NAMALWA (cell line): ENCODE measurements around the gene FGFR2.

ENCODE experiments used
- DNase-seq: peaks from one replicate; pipeline ENCODE4 v3.0.0-alpha.2; 2015; ENCODE audit warnings: low spot score

Gene FGFR2

DNA sequence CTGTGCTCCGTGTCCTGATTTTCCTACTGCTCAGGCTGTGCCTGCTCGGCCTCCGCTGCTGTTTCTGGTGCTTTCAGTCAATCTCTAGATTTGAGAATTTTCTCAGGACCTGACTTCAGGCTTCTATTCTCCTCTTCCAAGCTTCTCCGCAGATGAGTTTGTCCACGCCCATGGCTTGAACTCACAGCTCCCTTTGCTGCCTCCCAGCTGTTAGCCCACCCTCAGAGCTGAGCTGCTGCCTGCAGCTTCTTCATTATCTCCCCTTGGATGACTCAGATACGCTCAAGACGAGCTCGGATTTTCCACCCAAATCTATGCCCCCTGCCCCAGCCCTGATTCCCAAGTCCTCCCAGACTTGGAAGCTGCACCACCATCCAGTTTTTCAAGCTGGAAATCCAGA lies 104.7 kb downstream of the FGFR2 start:
- DNase-seq = no peak

DNA sequence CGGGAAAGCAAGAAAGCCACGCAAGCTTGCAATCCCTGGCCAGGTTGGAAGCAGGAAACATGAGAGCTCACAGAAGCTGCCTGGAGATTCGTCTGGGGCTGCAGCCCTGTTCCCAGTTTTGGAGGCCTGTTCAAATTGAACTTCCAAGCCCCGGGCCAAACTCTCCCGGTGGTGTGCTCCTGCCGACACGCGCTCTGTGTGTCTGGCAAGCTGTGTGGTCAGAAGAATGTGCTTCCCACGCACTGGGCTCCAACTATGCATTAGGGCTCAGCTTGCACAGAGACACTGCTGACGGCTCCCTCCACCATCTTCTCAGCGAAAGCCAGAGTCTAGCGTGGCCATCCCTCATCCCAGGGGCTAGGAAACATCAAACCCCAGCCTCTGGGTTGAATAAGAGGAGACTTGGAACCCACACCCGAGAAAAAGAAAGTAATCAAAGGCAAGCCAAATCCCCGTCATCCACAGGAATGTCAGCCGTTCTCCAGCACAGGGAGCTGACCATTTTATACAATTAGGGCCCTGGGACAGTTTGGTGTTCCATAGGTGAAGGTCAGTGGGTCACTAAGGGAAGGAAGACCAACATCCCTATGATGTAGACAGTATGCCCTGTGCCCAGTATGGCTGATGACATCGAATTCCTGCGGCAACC lies 107.2 kb downstream of the FGFR2 start:
- DNase-seq = no peak

DNA sequence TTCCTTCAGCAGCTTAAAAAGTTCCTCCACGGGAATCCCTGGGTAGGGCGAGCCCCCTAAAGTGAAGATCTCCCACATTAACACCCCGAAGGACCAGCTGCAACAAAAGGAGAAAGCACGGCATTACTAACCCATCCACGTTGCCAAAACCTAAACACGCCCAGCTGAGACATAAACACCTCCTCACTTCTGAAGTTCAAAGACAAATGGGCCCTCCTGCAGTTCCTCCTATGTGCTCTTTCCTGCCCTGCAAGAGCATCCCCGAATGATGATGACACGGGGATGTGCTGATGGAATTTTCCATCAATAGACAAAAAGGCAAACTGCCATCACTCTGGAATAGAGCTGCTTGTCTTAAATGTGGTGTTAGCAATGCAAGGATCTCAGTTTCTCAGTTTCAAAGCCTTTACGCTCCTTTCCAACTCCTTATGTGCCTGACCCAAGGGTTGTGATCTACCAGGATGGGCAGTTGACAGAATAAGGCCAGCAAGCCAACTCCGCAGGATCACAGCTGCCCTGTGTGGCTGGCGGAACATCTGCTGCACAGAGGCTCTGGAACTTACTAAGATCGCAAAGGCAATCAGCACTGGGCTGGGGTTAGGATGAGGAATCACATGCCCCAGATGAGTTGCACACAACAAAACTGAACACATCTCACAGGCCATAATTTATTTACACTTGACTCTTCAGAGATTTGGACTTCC lies 112.7 kb downstream of the FGFR2 start:
- DNase-seq = no peak

DNA sequence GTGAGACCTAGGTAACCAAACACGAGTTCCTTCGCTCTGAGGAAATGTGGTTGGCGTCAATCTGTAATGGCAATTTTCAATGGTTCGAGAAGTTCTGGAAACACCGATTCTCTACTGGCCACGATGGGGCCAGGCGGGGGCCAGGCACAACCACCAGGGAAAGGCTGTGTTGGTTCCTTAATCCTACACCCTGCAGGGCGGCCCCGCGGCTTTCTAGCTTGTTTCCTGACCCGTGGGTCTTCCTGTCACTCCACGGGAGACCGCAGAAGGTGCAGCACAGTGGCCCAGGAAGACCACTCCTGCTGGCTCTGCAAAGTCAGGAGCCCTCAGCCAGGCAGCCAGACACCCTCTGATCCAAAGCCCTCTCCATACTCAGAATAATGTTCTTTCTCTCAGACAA lies 113.4 kb downstream of the FGFR2 start:
- DNase-seq = no peak

DNA sequence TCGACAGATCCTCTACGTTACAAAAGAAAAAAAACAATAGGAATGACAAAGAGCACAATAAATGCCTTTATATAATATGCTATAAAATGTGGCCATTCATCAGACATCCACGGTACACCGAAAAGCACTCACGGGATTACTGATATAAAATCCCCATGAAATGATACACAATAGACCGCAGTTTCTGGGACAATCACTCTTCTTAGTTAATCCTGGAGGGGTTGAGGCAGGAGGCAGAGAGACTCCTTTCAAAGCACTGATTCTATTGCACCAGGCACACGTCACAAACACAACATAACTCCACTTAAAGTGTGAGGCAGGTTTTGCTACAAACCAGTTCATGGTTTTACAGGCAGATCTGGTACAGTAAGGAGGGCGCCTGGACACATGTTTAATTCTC lies 113.8 kb downstream of the FGFR2 start:
- DNase-seq = no peak

DNA sequence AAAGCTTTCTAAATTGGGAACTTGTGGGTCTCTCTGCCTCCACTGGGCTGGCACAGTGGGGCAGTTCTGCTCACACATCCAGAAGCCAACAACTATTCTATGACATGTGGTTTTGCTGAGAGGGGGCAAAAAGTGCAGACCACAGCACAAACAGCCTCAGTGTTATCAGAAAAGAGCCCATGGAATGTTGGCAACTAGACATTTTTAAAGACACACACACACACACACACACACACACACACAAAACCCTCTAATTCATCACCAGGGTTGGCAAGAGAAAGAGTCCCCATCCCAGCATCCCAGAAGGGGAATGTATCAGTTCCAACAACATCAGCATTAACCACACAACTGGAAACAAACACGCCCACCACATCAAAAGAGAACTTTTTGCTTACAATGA lies 117.1 kb downstream of the FGFR2 start:
- no peak for DNase-seq

DNA sequence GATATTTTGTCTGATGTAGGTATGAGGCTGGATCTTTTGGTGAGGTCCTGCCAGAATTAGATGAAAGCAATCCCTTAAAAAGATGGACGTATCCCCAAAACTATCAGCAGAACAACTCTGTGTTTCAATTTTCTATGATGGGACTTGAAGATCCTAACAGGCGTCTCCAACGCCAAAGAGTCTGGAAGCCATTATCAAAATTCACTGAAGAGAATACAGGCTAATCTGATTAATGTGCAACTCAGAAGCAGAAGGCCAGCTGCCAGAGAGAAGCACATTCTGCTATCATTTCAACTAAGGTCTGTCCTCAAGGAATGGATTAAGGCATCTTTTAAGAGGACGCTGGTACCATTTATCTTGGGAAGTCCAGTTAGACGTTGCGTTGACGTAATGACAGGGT lies 119.7 kb downstream of the FGFR2 start:
- no peak for DNase-seq

DNA sequence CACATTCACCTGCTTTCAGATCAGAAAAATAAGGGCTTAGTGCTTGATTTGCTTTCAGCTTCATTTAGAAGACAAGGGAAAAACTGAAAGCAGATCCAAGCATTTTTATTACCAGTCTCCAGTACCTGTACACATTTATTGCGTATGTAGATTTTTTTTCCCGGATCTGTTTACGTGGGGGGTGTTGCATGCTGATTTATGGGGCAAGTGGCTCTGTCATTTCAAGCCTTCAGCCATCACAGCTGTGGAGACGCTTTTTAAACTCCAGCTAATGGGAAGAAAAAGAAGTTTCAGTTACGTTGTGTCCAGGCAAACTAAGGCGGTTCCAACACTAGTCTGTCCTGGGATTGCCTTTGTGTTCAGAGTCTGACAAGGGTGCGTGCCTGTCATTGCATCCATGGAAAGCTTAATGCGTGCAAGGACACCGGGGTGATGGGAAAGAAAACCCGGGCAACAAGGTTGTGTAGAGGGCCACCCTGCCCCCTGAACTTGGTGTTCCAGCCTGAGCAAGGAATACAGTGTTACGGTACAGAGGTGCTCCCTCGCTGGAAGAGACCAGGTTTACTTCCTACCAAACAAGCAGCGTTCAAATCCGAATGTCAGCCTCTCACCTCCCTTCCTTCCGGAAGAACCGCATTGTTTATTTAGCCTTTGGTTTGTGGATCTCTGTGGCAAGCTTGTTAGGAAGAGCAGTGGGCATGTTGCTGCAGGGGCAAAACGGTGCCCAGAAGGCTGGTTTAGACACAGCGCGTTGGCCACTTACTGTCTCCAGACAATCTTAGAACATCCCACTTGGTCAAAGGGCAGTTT lies 128.2 kb downstream of the FGFR2 start:
- no peak for DNase-seq

DNA sequence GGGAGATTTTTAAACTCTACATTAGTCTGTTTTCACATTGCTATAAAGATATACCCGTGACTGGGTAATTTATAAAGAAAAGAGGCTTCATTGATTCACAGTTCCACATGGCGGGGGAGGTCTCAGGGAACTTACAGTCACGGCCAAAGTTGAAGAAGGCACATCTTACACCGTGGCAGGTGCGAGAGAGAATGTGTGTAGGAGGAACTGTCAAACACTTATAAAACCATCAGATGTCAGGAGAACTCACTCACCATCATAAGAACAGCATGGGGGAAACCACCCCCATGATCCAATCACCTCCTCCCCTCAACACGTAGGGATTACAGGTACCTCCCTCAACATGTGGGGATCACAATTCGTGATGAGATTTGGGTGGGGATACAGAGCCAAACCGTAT lies 129.5 kb downstream of the FGFR2 start:
- DNase-seq = no peak

DNA sequence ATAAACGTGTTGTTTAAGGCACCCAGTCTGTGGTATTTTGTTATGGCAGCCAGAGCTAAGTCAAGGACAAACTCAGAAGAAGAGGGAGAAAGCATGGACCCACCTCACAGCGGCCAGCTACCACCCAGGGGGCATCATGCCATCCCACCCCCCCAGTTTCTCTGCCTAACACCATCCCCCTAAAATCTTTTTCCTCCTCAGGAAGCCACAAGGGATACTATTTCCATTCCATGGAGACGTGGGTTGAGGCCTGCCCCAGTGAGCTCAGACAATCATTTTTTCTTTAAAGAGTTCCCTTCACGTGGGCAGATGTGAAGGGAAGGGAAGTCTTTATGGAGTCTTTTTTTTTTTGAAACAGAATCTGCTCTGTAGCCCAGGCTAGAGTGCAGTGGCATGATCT lies 131.8 kb downstream of the FGFR2 start:
- no peak for DNase-seq

DNA sequence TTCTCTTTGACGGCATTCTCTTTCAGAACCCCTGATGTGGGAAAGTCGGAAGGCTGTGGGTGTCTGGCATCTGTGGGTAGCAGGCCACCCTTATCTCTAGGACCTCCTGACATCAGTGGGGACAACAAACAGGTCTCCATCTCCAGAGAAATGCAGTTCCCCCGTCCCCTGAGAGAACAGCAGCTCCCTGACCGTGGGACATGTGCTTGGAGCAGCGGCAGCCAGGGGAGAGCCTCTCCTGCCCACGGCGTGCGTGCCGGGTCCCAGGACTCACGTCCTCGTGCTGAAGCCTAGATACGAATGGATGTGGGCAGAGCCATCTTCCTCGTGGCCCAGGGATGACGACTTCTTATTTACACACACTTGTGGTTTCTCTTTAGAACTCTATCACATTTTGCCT lies 133.0 kb downstream of the FGFR2 start:
- no peak for DNase-seq

DNA sequence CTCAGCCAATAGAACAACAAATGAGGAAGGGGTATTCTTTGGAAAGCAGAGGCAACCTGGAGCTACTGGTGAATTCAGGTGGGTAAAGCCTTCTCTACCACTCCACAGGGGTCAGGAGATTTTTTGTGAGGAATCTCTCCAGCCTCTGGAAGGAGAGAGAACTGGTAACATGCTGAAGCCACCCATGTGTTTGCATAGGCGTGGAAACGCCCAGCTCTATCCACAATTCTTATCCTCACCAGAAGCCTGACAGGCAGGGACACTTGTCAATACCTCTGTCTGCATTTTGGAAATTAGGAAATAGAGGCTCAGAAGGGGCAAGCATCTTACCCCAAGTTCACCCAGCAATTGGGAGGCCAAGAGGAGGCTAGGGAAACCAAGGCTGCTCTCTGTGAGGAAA lies 133.7 kb downstream of the FGFR2 start:
- no peak for DNase-seq

DNA sequence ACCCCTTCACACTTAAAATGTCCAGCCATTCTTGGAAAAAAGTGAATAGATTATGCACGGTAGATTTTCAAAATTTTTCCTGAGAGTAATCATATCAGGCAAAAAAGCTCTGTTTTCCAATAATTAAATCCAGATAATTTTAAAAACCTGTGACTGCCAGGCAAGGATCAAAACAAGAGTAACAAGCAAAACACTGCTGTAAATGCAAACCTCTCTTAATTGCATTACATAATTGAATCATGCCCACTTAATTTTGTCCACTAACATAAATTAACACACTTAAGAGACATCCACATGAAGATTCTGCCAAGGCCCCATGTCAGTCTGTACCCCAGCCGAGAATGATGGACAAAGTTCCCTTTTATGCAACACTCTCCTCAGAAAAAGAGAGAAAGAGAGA lies 135.3 kb downstream of the FGFR2 start:
- DNase-seq = no peak

DNA sequence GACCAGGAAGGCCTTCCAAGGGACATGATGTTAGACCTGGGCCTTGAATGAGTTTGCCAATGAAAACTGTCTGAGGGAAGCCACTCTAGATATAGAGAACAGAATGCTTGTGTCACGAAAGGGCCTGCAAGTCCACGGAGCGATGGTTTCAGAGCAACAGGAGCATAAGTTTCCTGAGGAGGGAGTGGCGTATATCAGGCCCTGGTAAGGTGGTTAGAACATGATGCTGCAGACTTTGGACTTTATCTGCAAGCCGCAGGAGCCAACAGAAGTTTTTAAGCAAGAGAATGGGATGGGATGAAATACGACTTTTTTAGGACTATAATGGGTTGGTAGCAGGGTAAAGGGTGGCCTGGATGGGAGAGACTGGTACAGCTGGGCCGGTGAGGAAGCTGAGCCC lies 136.0 kb downstream of the FGFR2 start:
- no peak for DNase-seq

DNA sequence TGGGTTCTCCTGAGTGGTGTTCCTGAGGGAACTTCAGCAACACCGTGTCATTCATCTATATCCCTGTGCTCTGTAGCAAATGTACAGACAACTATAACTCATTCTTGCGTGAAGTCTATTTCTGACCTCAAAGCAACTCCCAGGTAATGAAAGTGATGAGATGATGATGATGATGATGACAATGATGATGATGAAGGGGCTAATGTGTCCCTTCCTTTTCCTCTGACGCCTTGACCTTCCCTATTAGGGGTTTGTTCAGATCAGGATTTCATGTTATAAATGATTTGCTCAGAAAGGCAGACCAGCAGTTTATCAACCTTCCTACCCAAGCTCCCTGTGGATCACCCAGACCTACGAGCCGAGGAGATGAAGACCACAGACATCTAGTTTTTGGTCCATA lies 136.9 kb downstream of the FGFR2 start:
- no peak for DNase-seq

DNA sequence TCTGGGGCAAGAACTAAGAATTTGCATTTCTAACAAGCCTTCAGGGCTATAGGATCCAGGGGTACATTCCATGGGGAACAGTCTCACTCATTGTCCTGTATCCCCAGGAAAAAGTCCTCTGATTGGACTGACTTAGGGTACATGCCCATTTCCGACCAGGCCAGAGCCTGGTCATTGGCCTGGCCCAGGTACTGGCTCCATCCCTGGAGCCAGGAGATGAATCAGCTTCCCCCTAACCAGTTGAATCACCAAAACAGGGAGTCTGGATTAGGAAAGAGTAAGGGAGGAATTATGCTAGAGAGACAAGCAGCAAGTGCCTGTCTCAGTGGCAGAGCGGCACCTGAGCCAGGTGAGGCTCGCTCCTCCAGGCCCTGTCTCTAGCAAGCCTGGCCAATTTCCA lies 137.5 kb downstream of the FGFR2 start:
- DNase-seq = no peak

DNA sequence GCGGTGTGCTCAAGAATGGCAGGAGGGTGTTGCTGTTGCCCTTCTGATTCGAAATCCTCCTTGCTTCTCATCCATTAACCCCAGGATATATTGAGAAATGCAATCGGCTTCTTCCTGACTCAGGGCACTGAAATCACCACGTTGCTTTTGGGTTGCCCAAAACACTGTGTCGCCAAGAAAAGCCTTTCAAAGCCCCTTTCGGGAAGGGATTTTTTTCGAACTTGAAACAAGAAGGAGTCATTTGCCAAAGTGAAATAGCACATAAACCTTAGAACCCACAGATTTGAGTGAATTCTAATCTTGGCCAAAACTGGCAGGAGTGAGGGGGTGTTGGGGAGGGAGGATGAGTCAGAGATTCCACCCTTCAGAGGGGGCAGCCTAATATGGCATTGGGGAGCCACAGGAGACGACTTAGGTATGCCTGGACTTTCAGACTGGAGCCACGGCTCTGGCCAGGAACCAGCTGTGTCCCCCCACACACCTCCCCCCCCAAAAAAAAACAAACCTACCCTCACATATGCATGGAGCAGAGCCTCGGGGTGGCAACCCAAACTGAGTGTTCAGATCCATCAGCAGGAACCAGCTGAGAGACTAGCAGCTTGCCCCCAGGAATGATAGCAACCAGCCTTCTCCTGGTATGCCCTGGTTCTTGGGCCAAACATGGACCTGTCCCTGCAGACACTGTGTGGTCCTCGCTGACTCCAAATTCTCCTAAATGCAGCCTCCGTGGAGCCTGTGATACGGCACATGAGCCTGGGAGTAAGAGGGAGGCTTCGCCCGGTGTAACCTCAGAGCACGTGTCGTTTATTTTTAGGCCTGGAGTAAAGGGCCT lies 138.4 kb downstream of the FGFR2 start:
- DNase-seq = no peak

DNA sequence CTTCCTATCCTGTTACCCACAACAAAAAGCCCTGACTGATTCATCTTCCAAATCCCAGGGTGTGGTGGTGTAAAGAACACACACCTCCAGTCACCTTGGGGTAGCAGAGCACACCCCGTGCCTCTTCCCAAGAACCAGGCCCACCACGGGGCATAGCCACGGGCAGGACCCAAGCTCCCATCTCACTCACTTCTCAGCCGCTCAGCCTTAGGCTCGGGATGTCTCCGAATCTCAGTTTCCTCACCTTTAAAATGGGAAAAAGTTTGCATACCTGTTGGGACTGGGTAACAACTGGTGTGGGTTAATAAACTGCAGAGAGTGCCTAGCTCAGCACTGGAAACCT lies 139.0 kb downstream of the FGFR2 start:
- DNase-seq = no peak

DNA sequence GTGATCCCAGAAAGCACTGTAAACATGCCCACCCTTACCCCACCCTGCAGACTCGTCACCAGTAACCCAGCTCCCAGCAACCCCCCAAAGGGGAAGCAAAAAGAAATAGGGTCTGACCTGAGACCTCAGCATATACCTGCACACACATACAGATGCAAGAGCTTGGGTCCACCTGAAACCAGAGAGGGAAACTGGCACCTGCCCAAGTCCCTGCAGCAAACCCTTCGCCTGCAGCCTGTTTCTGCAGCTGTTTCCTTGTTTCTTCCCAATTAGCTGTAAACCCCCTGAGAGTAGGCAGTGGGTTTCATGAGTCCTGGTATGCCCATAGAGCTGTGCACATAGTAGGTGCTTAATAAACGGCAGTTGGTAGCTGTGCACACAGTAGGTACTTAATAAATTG lies 140.5 kb downstream of the FGFR2 start:
- DNase-seq = no peak

DNA sequence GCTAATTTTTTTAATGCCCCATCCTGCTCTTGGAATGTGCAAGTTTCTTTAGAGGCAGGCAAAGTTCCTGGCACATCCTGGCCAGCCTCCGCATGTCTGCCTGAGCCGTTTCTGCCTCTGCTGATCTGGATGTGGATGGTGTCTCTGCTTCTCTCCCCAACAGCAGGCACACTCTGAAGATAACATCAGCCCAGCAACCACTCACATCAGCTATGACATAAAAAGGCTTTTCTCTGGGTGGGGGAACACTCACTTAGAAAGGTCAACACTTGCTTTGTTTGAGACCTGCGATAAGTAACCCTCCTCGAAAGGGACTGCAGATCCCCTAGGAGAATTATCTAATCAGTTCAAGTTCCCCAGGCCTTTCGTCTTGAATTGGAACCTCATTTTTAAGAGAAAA lies 142.9 kb downstream of the FGFR2 start:
- no peak for DNase-seq

DNA sequence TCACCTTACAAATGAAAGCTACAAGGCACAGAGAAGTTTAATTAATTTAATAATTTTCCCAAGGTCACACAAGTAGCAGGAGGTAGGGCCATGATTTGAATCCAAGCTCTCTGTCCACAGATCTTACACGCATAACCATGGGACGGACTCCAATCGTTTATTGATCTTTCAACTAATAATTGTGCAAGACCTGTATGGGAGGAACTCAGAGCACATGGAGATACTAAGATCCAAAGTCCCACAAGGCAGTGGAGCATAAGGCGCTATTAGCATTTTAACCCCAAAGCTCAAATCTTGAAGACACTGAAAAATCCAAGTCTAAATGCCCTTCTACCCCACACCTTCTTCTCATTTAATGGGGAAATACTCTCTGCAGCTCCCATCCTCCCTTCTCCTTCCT lies 143.5 kb downstream of the FGFR2 start:
- DNase-seq = no peak

DNA sequence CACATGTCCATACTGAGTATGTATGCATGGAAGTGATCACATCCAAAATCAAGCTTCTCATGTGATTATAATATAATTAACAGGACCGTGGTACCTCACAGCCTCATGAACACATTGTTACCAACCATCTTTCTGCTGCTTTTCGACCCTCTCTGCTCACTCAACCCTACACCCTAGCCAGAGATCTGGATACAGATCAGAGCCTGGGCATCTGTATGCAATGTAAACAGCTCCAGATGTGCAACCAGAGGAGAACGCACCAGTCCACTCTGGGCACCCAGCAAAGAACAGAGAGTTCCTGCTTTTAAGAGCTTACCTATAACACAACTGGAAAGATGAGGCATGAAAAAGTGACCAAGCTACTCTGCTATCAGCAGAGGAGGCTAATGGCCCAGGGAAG lies 145.1 kb downstream of the FGFR2 start:
- DNase-seq = no peak

DNA sequence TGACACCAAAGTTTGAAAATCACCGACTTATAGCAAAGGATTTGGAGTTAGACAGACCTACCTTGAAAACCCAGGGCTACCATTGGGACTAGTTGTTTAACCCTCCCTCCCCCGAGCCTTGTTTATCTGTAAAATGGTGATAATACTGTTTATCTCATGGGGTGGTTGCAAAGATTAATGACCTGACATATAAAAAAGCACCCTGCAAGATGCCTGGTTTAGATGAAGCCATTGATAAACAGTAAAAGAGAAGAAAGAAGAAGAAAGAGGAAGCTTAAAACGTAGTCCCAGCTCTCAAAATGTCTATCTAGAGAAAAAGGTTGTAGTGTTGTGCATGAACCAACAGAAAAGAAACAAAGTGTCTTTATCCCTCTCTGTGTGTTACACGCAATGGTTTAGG lies 145.7 kb downstream of the FGFR2 start:
- DNase-seq = no peak
